HG03460 (cell line): ENCODE measurements around the gene AGBL4.
A peak's percentile ranks its signal among the peaks of the same experiment; 100 is the strongest.

ENCODE experiments used
- ATAC-seq: cut with Tn5 transposase; IDR thresholded peaks from one replicate; pipeline ENCODE4 v1.9.1; 2021; ENCODE audit not compliant: unreplicated experiment

Gene AGBL4

DNA sequence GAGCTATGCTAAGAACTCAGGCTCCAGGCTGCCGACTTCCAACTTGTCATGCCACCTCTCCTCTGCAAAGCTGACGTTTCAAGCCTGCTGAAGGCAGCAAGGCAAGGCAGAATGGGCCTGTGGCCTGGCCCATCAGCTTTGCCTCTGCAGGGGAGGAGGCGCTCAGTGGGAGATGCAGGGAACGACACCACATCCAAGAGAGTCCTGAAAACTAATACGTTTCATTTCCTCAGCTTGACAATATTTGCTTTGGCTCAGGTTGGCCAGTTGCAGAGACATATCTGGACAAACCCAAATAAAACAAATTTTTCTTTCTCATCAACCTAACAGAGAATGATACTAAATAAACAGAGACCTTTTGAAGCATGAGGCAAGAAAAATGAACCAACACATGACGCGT lies 1282.4 kb downstream of the AGBL4 start:
- ATAC-seq: no peak

DNA sequence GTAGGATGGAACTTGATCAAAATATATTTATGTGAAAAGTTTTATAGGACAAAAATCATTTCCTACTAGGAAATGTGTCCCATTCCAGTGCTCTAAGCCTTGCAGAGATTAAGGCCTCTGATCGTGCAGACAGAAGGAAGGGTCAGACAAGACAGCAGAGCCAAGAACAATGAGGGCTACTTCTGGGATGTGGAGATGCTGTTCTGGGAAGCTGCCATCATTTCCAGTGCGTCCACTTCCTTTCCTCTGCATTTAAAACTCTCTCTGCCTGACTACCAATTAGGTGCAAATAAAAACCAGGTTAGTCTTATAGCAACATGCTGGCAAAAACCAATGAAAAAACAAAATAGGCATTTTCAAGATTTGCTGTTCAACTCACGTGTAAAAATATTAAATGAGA lies 1283.1 kb downstream of the AGBL4 start:
- ATAC-seq: no peak

DNA sequence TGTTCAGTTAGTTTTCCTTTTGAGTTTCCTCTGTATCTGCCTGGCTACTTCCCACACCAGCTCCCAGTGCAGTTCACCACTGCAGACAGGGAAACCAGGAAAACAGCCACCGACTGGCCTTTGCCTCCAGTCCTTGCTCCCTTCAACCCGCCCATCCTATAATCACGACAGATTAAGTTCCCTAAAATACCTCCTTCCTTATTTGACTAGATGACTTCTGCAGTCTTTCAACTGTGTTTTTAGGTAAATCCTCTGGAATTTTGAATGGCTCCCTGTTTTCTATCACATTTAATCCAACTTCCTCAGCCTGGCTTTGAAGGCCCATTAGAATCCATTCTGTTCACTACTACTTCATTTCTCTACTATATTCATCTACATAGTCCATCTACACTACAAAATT lies 1284.7 kb downstream of the AGBL4 start:
- ATAC-seq: no peak

GRCh38 chr1:48738356-48738755 lies 1285.4 kb downstream of the AGBL4 start:
- ATAC-seq: no peak

DNA sequence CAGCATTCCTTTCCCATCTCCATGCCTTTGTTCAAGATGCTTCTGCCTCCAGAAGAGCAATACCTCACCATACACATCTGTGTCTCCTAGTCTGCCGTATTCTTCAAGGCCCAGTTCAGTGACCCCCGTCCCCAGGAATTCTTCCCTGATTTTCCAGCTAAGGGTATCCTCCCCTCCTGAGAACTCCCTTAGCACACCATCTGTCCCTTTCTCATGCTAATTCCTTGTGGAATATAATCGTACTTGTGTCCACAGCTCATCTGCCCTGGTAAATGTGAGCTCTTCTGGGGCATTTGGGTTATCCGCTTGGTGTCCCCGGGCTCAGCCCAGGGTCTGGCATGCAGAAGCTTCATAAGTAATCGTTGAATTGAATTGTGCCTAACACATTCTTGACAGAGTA lies 1288.0 kb downstream of the AGBL4 start:
- ATAC-seq: no peak

- ATAC-seq: peak; percentile 79
Measured at GRCh38 chr1:48730164-48730910, 1293.4 kb downstream of the AGBL4 start.

DNA sequence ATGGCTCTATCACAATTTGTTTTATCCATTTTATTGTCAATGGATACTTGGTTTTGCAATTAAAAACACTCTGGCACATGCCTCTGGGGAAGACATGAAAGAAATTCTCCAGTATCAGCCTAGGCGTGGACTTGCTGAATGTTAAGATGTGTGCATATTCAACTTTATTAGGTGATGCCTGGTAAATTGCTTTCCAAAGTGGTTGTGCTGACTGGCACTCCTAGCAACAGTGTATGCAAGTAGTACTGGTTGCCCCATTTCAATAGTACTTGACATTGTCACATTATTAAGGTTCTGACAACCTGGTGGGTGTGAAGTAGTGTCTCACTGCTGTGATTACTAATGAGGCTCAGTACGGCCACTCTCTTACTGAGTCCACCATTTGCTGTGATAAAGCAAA lies 1295.2 kb downstream of the AGBL4 start:
- no peak for ATAC-seq

GRCh38 chr1:48726557-48727215 lies 1297.1 kb downstream of the AGBL4 start:
- ATAC-seq: no peak

DNA sequence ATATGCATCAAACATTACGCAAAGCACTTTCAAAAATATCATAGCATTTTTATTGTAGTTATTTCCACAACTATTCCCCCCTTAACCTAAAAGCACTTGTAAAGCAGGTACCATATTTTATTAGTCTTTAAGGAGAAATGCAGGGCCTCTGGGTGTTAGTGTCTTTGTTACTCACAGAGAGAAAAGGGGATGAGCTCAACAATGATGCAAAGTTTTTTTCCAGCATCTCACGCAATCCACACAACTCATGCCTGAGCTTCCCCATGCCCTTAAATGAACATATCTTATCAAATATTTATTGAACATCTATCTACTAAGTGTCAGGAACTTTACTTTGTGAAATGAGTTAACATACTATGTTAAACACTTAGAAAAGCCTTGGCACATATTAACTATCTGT lies 1297.6 kb downstream of the AGBL4 start:
- ATAC-seq: no peak

- ATAC-seq: no peak
Measured at GRCh38 chr1:48725341-48726046, 1298.3 kb downstream of the AGBL4 start.

DNA sequence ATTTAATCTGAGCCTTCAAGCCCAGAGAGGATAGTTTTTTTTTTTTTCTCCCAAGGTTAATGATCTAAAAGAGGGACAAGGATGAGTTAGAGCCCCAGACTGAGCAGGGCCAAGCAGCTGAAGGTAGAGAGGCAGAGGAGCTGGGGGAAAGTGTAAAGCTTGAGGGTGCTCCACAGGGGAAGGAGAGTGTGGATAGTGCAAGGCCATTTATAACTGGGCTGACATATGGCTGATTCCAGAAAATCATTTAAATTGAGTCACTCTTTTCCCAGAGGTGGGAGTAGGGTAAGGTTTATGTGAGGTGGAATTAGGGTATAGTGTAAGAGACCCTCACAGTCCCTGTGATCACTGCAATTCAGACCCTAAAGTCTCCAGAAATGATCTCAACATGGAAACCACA lies 1302.8 kb downstream of the AGBL4 start:
- ATAC-seq: no peak

GRCh38 chr1:48718705-48719104 lies 1305.0 kb downstream of the AGBL4 start:
- no peak for ATAC-seq

DNA sequence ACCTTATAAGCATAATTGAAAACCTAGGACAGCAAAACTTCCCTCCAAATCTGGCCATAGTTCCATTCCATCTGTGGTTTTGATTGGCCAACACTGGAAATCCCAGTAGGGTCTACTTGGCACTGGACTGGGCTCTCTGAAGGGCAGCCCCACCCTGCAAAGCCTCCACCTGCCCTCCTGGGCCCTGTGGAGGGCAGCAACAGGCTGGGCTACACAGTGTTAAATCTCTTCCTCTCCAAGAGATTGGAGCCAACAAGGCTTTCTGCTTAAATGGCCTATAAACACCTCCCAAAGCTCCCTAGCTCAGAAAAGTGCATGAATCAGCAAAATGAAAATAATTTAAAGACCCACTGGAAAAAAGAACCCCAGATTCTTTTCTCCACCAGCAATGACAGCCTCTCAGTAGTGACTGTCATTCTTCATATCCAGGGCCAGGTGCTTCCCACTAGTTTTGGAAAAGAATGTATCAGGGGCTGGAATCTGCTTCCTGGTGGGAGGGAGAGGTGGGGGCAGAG lies 1305.6 kb downstream of the AGBL4 start:
- ATAC-seq: no peak

- no peak for ATAC-seq
Measured at GRCh38 chr1:48717082-48717481, 1306.7 kb downstream of the AGBL4 start.

- no peak for ATAC-seq
Measured at GRCh38 chr1:48715921-48716320, 1307.8 kb downstream of the AGBL4 start.

GRCh38 chr1:48710915-48711314 lies 1312.8 kb downstream of the AGBL4 start:
- no peak for ATAC-seq

DNA sequence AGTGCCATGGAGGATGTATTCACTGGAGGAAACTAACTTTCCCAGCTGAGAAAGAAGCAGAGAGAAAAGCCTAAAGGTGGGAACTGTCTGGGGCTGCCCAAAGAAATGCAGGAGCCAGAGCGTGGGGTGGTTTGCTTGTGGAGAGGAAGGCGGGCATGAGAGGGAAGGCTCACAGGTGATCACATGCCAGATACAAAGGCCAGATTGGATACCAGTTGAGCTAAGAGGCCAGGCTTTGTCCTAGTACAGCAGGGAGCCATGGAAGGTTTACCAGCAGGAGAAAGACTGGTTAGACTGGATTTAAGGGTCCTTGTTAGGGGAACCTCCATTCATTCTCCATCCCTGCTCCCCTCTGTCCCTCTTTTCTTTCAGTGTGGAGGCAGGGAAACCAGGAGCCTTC lies 1313.4 kb downstream of the AGBL4 start:
- no peak for ATAC-seq

DNA sequence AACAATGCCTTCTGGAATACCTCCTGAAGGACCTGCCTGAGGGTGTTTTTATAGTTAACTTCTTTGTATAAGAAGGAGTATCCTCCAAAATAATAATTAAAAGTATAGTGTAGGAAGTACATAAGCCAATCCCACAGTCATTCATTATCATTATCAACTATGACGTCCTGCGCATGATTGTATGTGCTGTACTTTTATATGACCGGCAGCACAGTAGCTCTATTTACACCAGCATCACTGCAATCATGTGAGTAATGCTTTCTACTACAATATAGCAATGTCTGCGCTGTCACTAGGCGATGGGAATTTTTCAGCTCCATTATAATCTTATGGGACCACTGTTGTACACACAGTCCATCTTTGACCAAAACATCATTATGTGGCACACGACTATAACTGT lies 1319.0 kb downstream of the AGBL4 start:
- no peak for ATAC-seq

- ATAC-seq: no peak
Measured at GRCh38 chr1:48701445-48701844, 1322.3 kb downstream of the AGBL4 start.

- ATAC-seq: peak; percentile 53
Measured at GRCh38 chr1:48697066-48697707, 1326.6 kb downstream of the AGBL4 start.

DNA sequence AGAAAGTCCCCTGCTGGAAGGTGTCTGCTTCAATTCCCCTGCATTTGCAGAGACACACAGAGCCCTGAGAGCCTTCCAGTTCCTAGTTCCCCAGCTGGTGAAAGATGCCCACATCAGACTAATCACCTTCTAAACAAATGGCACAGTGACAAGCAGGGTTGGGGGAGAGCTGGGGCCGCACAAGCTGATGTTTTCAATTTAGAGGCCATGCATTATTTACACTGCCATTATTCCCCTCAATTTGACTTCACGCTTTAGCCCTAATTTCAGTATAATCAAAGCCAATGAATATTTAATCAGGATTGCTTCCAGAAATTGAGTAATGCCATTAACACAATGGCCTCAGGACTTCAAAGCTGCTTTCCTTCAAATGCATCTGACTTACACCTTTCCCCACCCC lies 1328.6 kb downstream of the AGBL4 start:
- ATAC-seq: no peak
